PC-3 (cell line): ENCODE results near the gene ZNF326.

Experiments
- EZH2 ChIP-seq: fragments of 300-600 bp; sonication (generic); IDR thresholded peaks from one replicate; pipeline ENCODE4 v1.6.1; 2017; ENCODE audit warnings: antibody characterized with exemption, mild to moderate bottlenecking, low read length; ENCODE audit not compliant: unreplicated experiment
- TF ChIP-seq, protein P1 (sequence below): fragments of 300-600 bp; sonication (generic); conservative IDR thresholded peaks from 2 replicates; pipeline ENCODE4 v1.5.1; 2017; ENCODE audit warnings: antibody characterized with exemption, low read depth, mild to moderate bottlenecking, low read length

DNA sequence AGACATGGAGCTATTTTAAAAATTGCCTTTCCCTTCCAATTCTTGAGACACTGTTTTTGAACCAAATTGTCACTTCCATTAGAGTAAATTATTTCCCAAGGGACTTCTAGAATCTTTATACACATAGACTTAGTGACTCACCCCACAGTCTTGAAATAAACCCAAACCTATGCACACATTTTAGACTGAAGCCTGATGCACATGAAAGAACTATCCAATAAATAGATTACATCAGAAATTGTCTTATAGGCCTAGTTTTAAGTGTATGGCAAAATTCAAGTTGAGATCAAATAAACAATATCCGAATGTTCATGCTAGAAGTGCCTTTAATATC lies 32.2 kb upstream of the ZNF326 start:
- TF ChIP-seq, protein P1, sequence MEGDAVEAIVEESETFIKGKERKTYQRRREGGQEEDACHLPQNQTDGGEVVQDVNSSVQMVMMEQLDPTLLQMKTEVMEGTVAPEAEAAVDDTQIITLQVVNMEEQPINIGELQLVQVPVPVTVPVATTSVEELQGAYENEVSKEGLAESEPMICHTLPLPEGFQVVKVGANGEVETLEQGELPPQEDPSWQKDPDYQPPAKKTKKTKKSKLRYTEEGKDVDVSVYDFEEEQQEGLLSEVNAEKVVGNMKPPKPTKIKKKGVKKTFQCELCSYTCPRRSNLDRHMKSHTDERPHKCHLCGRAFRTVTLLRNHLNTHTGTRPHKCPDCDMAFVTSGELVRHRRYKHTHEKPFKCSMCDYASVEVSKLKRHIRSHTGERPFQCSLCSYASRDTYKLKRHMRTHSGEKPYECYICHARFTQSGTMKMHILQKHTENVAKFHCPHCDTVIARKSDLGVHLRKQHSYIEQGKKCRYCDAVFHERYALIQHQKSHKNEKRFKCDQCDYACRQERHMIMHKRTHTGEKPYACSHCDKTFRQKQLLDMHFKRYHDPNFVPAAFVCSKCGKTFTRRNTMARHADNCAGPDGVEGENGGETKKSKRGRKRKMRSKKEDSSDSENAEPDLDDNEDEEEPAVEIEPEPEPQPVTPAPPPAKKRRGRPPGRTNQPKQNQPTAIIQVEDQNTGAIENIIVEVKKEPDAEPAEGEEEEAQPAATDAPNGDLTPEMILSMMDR = no peak
- TF ChIP-seq EZH2 = no peak
